IPS-15b (cell line): ENCODE measurements around the gene TCF25.
"Not testable (repeated sequence)": the region's sequence is repeated elsewhere in the genome, so short reads cannot be mapped to it uniquely, and the experiment has no call there.

ENCODE experiments used
- H3K27me3 ChIP-seq: one replicate; pipeline ENCODE4 v1.6.1; 2013; ENCODE audit warnings: low read length; ENCODE audit not compliant: control insufficient read depth, insufficient read depth
- H3K36me3 ChIP-seq: one replicate; pipeline ENCODE4 v1.6.1; 2013; ENCODE audit warnings: low read length; ENCODE audit not compliant: control insufficient read depth, insufficient read depth
- H3K4me1 ChIP-seq: one replicate; pipeline ENCODE4 v1.6.1; 2013; ENCODE audit warnings: mild to moderate bottlenecking, low read length; ENCODE audit not compliant: control insufficient read depth, insufficient read depth
- H3K4me3 ChIP-seq: one replicate; pipeline ENCODE4 v1.5.1; 2013; ENCODE audit warnings: low read depth, low read length
- H3K9ac ChIP-seq: one replicate; pipeline ENCODE4 v1.6.1; 2013; ENCODE audit warnings: low read depth, mild to moderate bottlenecking, low read length
- H3K9me3 ChIP-seq: one replicate; pipeline ENCODE4 v1.6.1; 2013; ENCODE audit warnings: mild to moderate bottlenecking, low read length; ENCODE audit not compliant: control insufficient read depth, insufficient read depth

TCF25 gene

GRCh38 chr16:89867918-89868317 is 5.5 kb upstream of the TCF25 start:
- H3K4me1 ChIP-seq = no peaks in the 10 kb centered on the region
- no peak overlapping the region for H3K4me3 ChIP-seq
- no peak overlapping the region for H3K9ac ChIP-seq
- no peaks in the 10 kb centered on the region for H3K27me3 ChIP-seq
- no peaks in the 10 kb centered on the region for H3K36me3 ChIP-seq
- peaks cover 6% of the 10 kb centered on the region for H3K9me3 ChIP-seq

GRCh38 chr16:89869911-89870310 is 3.5 kb upstream of the TCF25 start:
- H3K9me3 ChIP-seq = peaks cover 6% of the 10 kb centered on the region
- peaks cover 3% of the 10 kb centered on the region for H3K36me3 ChIP-seq
- H3K4me3 ChIP-seq = no peak overlapping the region
- H3K4me1 ChIP-seq = no peaks in the 10 kb centered on the region
- no peaks in the 10 kb centered on the region for H3K27me3 ChIP-seq
- no peak overlapping the region for H3K9ac ChIP-seq

GRCh38 chr16:89870440-89870839 is 3.0 kb upstream of the TCF25 start:
- Histone ChIP-seq H3K4me3 (no peak overlapping the region), H3K9ac (no peak overlapping the region), H3K4me1 (no peaks in the 10 kb centered on the region), H3K27me3 (no peaks in the 10 kb centered on the region), H3K9me3 (peaks cover 6% of the 10 kb centered on the region), H3K36me3 (peaks cover 4% of the 10 kb centered on the region)

GRCh38 chr16:89871895-89872294 is 1.5 kb upstream of the TCF25 start:
- H3K9ac ChIP-seq = no peak overlapping the region
- H3K36me3 ChIP-seq = peaks cover 4% of the 10 kb centered on the region
- no peaks in the 10 kb centered on the region for H3K27me3 ChIP-seq
- peaks cover 6% of the 10 kb centered on the region for H3K9me3 ChIP-seq
- no peaks in the 10 kb centered on the region for H3K4me1 ChIP-seq
- H3K4me3 ChIP-seq = no peak overlapping the region

GRCh38 chr16:89873972-89874689 is 739 bp downstream of the TCF25 start:
- peaks cover 8% of the 10 kb centered on the region for H3K36me3 ChIP-seq
- no peaks in the 10 kb centered on the region for H3K27me3 ChIP-seq
- H3K9ac ChIP-seq = peak overlapping the region; percentile 41
- peak overlapping the region; percentile 88 for H3K4me3 ChIP-seq
- H3K4me1 ChIP-seq = no peaks in the 10 kb centered on the region
- no peaks in the 10 kb centered on the region for H3K9me3 ChIP-seq

GRCh38 chr16:89879123-89879522 is 5.7 kb downstream of the TCF25 start:
- not testable (repeated sequence) for H3K9me3 ChIP-seq, H3K4me3 ChIP-seq, H3K27me3 ChIP-seq, H3K4me1 ChIP-seq, H3K9ac ChIP-seq
- H3K36me3 ChIP-seq = peaks cover 30% of the 10 kb centered on the region

- Histone ChIP-seq H3K4me3 (no peak overlapping the region), H3K9ac (no peak overlapping the region), H3K4me1 (no peaks in the 10 kb centered on the region), H3K27me3 (no peaks in the 10 kb centered on the region), H3K9me3 (no peaks in the 10 kb centered on the region), H3K36me3 (peaks cover 37% of the 10 kb centered on the region)
These were observed 7.3 kb downstream of the TCF25 start for GRCh38 chr16:89880477-89881367.

- Histone ChIP-seq H3K36me3 (peaks cover 38% of the 10 kb centered on the region), H3K9me3 (no peaks in the 10 kb centered on the region), H3K4me3 (no peak overlapping the region), H3K27me3 (no peaks in the 10 kb centered on the region), H3K9ac (no peak overlapping the region), H3K4me1 (no peaks in the 10 kb centered on the region)
These were observed 8.0 kb downstream of the TCF25 start for GRCh38 chr16:89881368-89881730.

- Histone ChIP-seq H3K4me1 (no peaks in the 10 kb centered on the region), H3K36me3 (peaks cover 46% of the 10 kb centered on the region), H3K4me3 (no peak overlapping the region), H3K9me3 (no peaks in the 10 kb centered on the region), H3K9ac (no peak overlapping the region), H3K27me3 (no peaks in the 10 kb centered on the region)
These were observed 10.1 kb downstream of the TCF25 start for GRCh38 chr16:89883346-89884040.

- H3K4me1 ChIP-seq = no peaks in the 10 kb centered on the region
- no peak overlapping the region for H3K9ac ChIP-seq
- no peaks in the 10 kb centered on the region for H3K9me3 ChIP-seq
- H3K27me3 ChIP-seq = no peaks in the 10 kb centered on the region
- no peak overlapping the region for H3K4me3 ChIP-seq
- peaks cover 43% of the 10 kb centered on the region for H3K36me3 ChIP-seq
These were observed 10.6 kb downstream of the TCF25 start for GRCh38 chr16:89884041-89884421.

- H3K27me3 ChIP-seq = no peaks in the 10 kb centered on the region
- H3K4me1 ChIP-seq = no peaks in the 10 kb centered on the region
- no peak overlapping the region for H3K4me3 ChIP-seq
- H3K9me3 ChIP-seq = no peaks in the 10 kb centered on the region
- H3K36me3 ChIP-seq = peaks cover 46% of the 10 kb centered on the region
- H3K9ac ChIP-seq = no peak overlapping the region
These were observed 13.9 kb downstream of the TCF25 start for GRCh38 chr16:89887243-89887642.
